RCC 7860 (cell line): ENCODE results near the gene TOR1B.
"Not testable (repeated sequence)": the region's sequence is repeated elsewhere in the genome, so short reads cannot be mapped to it uniquely, and the experiment has no call there.

Experiments used
- DNase-seq: peaks from one replicate; pipeline ENCODE4 v3.0.0-alpha.2; 2015; ENCODE audit warnings: low spot score
- FAIRE-seq: peaks from 2 replicates; lab custom pipeline; 2012; peaks lifted over from hg19 to GRCh38; lab: Jason Lieb, UNC

The TOR1B gene

DNA sequence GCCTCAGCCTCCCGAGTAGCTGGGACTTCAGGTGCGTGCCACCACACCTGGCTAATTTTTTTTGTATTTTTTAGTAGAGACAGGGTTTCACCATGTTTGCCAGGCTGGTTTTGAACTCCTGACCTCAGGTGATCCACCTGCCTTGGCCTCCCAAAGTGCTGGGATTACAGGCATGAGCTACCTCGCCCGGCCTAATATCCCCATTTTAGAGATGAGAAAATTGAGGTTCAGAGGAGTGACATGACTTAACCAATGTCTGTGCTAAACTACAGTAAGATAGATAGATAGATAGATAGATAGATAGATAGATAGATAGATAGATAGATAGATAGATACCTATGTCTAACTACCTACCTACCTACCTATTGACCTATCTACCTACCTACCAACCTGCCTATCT is 26.9 kb upstream of the TOR1B start:
- not testable (repeated sequence) for FAIRE-seq, DNase-seq

DNA sequence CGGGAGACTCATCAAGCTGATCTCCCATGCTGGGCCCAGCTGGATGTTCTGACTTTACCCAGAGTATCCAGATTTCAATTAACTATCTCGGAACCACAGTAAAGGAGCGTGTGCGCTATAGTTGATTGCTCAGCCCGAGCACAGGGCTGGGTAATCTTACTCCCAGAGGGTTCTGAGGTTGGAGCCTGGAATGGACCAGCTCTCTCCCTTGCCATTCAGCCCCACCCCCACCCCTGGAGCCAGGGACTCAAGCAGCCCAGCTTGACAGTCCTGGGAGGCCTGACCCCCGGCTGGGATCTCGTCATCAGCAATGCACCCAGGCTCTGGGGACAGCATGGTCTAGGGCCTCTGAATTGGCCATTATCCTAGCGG is 26.4 kb upstream of the TOR1B start:
- FAIRE-seq (no peak), DNase-seq (peak; percentile 16)

GRCh38 chr9:129776938-129777768 is 25.8 kb upstream of the TOR1B start:
- DNase-seq (peak; percentile 99), FAIRE-seq (peak; percentile 91)

DNA sequence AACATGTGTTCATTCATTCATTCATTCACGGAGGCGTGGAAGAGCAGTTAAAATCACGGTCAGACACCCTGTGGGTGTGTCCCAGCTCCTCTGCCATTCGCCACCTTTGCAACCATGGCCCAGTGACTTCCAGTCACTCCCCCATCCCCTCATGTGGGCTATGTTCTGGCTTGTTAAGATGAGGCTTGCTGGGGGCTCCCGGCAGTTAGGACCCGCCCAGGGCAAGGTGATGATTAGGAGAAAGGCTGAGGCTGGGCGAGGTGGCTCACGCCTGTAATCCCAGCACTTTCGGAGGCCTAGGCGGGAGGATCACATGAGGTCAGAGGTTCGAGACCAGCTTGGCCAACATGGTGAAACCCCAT is 25.2 kb upstream of the TOR1B start:
- DNase-seq (peak; percentile 32), FAIRE-seq (no peak)

DNA sequence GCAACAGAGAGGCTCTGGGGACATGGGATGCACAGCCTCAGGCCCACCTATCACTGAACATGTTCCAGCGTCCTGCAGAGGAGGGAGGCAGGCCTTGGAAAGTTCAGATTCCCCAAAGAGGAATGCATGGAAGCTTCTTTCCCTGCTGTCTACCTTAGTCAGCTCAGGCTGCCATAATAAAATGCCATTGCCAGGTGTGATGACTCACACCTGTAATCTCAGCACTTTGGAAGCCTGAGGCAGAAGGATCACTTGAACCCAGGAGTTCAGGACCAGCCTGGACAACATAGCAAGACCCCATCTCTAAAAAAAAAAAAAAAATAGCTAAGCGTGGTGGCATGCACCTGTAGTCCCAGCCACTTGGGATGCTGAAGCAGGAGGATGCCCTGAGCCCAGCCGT is 24.5 kb upstream of the TOR1B start:
- FAIRE-seq (no peak), DNase-seq (no peak)

GRCh38 chr9:129779560-129780190 is 23.3 kb upstream of the TOR1B start:
- DNase-seq: no peak
- no peak for FAIRE-seq

DNA sequence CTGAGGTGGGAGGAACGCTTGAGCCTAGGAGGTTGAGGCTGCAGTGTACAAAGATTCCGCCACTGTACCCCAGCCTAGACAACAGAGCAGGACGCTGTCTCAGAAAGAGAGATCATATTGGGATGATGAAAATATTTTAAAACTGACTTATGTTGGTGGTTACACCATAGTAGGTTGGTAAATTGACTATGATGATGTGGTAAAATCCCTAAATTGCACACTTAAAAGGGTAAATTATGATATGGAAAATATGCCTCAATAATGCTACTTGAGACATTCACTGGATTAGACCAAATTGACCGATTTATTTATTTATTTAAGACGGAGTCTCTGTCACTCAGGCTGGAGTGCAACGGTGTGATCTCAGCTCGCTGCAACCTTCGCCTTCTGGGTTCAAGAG is 21.9 kb upstream of the TOR1B start:
- DNase-seq (no peak), FAIRE-seq (no peak)

- peak; percentile 11 for DNase-seq
These were observed 21.0 kb upstream of the TOR1B start for GRCh38 chr9:129781981-129782380.

GRCh38 chr9:129783516-129784361 is 19.2 kb upstream of the TOR1B start:
- peak; percentile 75 for FAIRE-seq
- peak; percentile 52 for DNase-seq

More at GRCh38 chr9:129781981-129782380, 21.0 kb upstream of the TOR1B start:
- FAIRE-seq: no peak

- not testable (repeated sequence) for DNase-seq, FAIRE-seq
These were observed 18.0 kb upstream of the TOR1B start for GRCh38 chr9:129784970-129785369.

GRCh38 chr9:129785866-129786265 is 17.1 kb upstream of the TOR1B start:
- DNase-seq: no peak
- no peak for FAIRE-seq

DNA sequence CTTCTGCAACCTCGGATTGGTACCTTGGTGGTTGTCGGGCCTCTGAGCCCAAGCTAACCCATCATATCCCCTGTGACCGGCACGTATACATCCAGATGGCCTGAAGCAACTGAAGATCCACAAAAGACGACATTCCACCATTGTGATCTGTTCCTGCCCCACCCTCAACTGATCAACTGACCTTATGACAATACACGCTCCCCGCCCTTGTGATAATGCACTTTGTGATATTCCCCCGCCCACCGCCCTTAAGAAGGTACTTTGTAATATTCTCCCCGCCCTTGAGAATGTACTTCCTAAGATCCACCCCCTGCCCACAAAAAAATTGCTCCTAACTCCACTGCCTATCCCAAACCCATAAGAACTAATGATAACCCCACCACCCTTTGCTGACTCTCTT is 16.5 kb upstream of the TOR1B start:
- DNase-seq (no peak), FAIRE-seq (no peak)

DNA sequence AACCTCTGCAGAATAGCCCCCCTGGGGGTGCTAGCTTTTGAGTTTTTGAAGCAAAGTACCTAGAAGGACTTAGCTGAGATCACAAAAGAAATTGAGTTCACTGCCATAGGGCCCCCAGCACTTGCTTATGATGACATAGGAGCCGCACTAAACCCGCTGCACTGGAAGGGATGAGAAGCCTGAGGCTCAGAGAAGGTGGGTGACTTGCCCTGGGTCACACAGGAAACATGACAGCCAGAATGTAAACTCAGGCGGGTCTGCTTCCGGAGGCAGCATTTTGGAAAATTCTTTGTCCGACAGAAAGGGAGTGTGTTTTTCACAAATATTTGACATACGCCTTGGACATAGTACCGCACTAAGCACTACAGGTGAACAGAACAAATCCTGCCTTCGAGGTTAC is 8.4 kb upstream of the TOR1B start:
- FAIRE-seq: no peak
- no peak for DNase-seq

DNA sequence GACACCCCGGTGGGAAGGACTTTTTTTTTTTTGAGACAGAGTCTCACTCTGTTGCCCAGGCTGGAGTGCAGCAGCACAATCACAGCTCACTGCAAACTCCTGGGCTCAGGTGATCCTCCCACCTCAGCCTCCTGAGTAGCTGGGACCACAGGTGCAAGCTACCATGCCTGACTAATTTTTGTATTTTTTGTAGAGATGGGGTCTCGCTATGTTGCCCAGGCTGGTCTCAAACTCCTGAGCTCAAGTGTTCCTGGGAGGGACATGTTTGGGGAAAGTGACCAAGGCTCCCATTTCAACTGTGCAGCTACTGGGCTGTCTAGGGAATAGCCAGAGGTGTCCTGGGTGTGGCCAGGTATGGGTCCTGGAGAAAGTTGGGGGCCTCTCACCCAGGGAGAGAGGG is 7.0 kb upstream of the TOR1B start:
- not testable (repeated sequence) for FAIRE-seq, DNase-seq

DNA sequence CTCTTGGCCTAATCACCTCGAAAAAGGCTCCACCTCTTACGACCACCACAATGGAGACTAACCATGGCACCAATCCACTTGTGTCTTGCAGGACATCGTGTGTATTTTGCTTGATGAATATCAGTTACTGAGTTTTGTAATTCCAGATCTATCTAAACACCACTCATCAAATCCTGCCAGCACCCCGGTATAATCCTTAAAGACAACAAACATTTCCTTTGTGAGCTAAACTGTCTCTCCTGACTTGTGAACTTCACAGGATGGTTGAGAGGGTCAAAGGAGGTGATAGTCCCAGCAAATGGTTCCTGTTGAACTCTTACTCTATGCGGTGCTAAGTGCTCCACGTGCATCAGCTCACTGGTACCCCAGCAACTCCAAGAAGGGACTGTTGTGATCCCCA is 4.0 kb upstream of the TOR1B start:
- no peak for FAIRE-seq

GRCh38 chr9:129801504-129801903 is 1.5 kb upstream of the TOR1B start:
- DNase-seq (no peak), FAIRE-seq (no peak)

More for the DNA sequence above, 4.0 kb upstream of the TOR1B start:
- DNase-seq: no peak

- DNase-seq (no peak), FAIRE-seq (no peak)
These were observed 684 bp downstream of the TOR1B start for GRCh38 chr9:129803676-129804060.

DNA sequence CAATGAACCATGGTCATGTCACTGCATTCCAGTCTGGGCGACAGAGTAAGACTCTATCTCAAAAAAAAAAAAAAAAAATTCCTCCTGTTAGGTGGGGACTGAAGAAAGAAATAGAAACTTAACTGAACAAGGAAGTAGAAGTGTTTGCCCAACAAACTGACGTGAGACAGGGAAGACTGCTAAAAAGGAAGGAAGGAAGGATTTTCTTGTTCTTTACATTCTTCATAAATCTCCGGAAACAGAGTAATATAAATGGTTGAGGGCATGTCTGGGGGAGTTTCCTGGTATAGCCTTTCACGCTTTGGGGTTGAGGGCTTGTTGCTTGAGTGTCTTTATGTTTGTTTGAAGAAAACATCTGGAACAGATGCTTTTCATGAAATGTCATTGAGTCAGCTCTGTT is 3.1 kb downstream of the TOR1B start:
- FAIRE-seq: no peak
- no peak for DNase-seq

DNA sequence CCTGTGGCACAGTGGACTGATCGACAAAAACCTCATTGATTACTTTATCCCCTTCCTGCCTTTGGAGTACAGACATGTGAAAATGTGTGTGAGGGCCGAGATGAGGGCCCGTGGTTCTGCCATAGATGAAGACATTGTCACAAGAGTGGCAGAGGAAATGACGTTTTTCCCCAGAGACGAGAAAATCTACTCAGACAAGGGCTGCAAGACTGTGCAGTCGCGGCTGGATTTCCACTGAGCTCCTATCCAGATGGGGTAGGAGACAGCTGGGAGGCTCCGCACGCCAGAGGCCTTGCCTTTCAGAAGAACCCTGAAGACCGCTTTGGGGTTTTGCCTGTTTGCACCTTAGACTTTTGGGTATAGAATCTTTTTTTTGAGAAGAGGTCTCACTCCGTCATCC is 6.4 kb downstream of the TOR1B start:
- FAIRE-seq (no peak), DNase-seq (no peak)

GRCh38 chr9:129810116-129810515 is 7.1 kb downstream of the TOR1B start:
- FAIRE-seq (no peak), DNase-seq (no peak)

- FAIRE-seq: no peak
- no peak for DNase-seq
These were observed 7.8 kb downstream of the TOR1B start for GRCh38 chr9:129810788-129811187.

DNA sequence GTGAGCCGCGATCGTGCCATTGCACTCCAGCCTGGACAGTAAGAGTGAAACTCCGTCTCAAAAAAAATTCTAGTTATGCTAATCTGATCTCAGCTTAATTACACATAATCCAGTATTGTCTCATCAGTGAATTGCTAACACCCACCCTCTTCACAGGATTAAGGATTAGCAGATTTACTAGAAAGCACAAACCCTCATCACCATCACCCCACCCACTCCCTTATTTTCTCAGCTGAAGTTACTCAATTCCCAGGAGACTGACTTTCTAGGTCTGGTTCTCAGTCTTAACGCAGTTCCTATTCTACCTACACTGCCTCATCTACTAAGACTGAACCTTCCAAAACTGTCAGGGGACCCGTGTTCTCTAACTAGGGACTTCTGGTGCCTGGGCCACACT is 9.0 kb downstream of the TOR1B start:
- no peak for FAIRE-seq
- DNase-seq: no peak
